Stomach (tissue), 4 donors: ENCODE data around the gene APBB3.

Experiments
- EP300 ChIP-seq: sonication (generic); formaldehyde crosslinking; IDR thresholded peaks from one replicate; pipeline ENCODE4 v1.6.1; 2017; ENCODE audit warnings: antibody characterized with exemption
- POLR2A ChIP-seq, 4 donors: fragments of 450-650 bp; IDR thresholded peaks; one replicate each; pipeline ENCODE4 v1.6.1; 2016; ENCODE audit warnings: antibody characterized with exemption in 4 of 4, control low read depth in 2 of 4, mild to moderate bottlenecking in 1 of 4, moderate library complexity in 1 of 4
- POLR2AphosphoS5 ChIP-seq, 3 donors: sonication (generic); formaldehyde crosslinking; IDR thresholded peaks; one replicate each; pipeline ENCODE4 v1.6.1; 2016; ENCODE audit warnings: antibody characterized with exemption in 3 of 3
- TF ChIP-seq, protein P1 (sequence below), 7 experiments: fragments of 450-650 bp in 4 of 7; fragments of 200-600 bp in 3 of 7; sonication (generic) in 3 of 7; IDR thresholded peaks; one replicate each; pipeline ENCODE4 v1.5.1; 2016 to 2019; ENCODE audit warnings: antibody characterized with exemption in 7 of 7, control low read depth in 2 of 7, mild to moderate bottlenecking in 1 of 7

DNA sequence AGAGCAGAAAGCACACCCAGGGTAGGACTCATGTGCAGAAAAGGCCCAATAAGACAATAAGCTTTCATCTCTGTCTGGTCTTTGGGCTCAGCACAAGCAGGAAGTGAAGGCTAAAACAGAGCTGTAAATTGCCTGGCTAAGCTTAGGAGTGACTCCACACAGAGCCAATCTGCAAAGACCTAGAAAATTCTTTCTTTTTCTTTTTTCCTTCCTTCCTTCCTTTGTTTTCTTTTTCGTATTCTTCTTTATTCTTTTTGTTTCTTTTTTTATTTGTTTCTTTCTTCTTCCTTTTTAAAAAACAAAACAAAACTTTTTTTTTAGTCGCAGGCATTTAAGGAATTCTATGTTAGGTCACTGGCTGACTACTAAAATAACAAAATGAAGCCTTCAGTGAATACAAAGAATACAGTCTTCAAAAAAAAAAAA is 12.4 kb upstream of the APBB3 start:
- TF ChIP-seq, protein P1, sequence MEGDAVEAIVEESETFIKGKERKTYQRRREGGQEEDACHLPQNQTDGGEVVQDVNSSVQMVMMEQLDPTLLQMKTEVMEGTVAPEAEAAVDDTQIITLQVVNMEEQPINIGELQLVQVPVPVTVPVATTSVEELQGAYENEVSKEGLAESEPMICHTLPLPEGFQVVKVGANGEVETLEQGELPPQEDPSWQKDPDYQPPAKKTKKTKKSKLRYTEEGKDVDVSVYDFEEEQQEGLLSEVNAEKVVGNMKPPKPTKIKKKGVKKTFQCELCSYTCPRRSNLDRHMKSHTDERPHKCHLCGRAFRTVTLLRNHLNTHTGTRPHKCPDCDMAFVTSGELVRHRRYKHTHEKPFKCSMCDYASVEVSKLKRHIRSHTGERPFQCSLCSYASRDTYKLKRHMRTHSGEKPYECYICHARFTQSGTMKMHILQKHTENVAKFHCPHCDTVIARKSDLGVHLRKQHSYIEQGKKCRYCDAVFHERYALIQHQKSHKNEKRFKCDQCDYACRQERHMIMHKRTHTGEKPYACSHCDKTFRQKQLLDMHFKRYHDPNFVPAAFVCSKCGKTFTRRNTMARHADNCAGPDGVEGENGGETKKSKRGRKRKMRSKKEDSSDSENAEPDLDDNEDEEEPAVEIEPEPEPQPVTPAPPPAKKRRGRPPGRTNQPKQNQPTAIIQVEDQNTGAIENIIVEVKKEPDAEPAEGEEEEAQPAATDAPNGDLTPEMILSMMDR (IDR thresholded peaks at IDR 0.05), result no peak
- TF ChIP-seq POLR2AphosphoS5 (IDR thresholded peaks at IDR 0.05), result no peak
- no peak for TF ChIP-seq POLR2A (IDR thresholded peaks at IDR 0.05)
- no peak for TF ChIP-seq EP300
